NCI-H748 (cell line): ENCODE data around the gene KRTAP10-4.
"Not testable (repeated sequence)": the region's sequence is repeated elsewhere in the genome, so short reads cannot be mapped to it uniquely, and the experiment has no call there.

Experiments
- DNase-seq: peaks from one replicate; lab custom pipeline; 2025; ENCODE audit not compliant: unreplicated experiment; lab: John Stamatoyannopoulos, UW

Gene KRTAP10-4

DNA sequence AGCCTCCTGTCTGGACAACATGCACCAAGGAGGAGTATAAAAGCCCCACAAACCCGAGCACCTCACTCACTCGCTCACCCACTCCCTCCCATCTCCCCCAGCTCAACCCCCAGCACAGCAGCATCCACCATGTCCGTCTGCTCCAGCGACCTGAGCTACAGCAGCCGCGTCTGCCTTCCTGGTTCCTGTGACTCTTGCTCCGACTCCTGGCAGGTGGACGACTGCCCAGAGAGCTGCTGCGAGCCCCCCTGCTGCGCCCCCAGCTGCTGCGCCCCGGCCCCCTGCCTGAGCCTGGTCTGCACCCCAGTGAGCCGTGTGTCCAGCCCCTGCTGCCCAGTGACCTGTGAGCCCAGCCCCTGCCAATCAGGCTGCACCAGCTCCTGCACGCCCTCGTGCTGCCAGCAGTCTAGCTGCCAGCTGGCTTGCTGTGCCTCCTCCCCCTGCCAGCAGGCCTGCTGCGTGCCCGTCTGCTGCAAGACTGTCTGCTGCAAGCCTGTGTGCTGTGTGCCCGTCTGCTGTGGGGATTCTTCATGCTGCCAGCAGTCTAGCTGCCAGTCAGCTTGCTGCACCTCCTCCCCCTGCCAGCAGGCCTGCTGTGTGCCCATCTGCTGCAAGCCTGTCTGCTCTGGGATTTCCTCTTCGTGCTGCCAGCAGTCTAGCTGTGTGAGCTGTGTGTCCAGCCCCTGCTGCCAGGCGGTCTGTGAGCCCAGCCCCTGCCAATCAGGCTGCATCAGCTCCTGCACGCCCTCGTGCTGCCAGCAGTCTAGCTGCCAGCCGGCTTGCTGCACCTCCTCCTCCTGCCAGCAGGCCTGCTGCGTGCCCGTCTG lies at the start of gene KRTAP10-4:
Gene KRTAP10-4 (plus strand): TSS at position 100 of the 827 bp plus-strand sequence. CDS start 30 bp downstream, at position 130.
- not testable (repeated sequence) for DNase-seq

- DNase-seq: no peak
Measured at GRCh38 chr21:44524414-44525371, 48.8 kb upstream of the KRTAP10-4 start.

DNA sequence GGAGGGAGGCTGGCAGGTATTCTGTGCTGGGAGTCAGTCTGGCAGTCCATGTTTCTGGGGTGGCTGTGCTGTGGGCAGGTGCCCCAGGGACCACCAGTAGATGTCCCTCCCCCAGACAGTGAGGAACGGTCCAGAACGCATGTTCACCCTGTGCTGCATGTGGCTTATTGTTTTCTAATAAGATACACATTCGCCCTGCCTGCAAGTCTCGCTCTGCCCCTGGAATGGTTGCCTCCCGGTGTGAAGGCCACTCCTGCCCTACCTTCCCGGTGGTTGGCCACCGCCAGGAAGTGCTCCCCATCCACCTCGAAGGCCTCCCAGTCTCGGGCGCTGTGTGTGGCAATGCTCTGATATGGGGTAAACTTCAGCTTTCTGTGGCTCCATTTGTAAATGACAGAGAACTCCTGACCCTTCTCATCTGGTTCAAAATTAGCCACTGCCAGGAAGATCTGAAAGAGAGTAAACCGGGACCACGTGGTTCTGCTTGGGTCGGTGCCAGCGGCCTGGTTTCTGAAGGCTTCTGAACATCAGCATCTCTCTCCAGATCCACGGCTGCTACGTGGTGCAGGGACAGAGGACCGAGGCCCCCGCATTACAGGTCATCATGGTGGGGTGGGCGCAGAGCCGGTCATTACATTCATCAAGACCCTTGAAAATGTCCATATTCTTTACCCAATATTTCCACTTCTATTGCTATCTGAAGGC lies 48.0 kb upstream of the KRTAP10-4 start:
- DNase-seq: no peak

DNA sequence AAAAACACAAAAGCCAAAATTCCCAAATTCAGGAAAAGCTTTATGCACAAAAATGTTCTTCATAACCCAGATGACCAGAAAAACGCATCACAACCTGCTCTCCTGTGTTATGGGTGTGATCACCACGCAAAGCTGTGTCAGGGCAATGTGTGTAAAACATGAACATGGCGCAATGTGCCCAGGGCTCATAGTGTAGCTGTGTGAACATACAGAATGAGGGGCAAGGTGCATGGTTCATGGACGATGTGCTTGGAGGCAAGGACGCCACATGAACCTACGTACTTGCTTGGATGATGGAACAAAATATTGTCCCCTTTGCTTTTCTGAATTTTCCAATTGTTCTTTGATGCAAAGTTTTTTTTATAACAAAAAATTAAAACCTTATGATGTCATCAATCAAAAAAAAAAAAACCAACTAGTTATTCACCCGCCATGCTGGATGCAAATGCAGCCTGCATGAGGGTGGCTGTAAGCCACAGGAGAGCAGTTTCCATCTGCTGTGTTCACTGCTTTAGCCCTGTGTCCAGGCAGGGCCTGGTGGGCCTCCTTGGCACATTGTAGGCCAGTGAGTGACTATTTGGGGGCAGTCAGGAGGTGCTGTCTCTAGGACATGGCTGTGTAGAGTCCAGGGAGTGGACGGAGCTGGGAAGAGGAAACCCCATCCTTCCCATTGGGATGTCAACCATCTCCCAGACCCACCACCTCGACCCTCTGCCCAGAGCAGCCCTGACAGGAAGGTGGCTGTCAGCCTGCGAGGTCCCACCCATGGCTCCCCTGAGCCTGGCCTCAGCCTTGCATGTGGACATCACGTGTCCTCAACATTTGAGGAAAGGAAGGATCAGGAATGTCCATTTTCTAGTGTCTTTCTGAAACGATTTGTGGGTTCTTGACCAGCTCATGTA lies 47.2 kb upstream of the KRTAP10-4 start:
- no peak for DNase-seq

- no peak for DNase-seq
Measured at GRCh38 chr21:44527156-44527982, 46.2 kb upstream of the KRTAP10-4 start.

DNA sequence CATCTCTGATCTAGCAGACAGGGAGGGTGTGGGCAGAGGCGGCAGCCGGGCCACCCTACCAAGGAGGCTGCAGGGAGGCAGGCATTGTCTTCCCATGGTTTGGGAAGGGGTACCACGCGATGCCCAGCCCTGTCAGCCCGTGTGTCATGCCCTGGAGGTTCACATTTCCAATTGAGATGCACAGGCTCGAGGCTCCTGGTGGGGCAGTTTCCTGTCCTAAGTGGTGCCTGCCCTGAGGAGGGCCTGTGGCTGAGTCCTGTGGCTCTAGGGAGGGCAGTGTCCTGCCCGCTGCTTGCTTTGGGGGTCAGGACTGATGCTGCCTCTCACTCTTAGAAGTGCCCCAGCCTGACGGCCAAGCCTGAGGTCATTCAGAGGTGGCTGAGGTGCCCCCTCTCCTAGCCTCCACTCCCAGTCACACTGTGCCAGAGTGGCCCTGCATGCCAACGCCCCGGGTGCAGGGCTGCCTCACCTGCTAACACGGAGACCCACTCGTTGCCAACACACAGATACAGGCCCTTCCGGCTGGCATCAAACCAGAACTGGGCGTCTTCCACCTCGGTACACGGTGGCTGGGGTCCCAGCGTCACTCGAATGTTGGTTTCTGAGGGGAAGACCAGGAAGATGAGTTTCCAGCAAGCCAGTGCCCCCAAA lies 45.4 kb upstream of the KRTAP10-4 start:
- DNase-seq: no peak

DNA sequence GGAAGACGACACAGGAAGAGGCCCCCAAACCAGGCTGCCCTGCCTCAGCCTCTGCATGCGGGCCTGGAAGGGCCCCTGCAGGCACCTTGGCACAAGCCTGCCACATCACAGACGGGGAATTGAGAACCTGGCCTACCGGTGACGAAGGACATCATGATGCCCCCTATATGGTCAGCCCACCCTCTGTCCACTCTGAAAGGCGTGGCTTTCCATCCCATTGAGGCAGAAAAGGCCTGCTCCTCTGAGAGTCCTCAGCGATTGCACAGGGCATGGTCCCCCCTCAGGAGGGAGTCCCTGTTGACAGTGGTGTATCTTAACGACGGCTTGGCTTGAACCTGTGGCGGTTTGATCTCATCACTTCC lies 44.9 kb upstream of the KRTAP10-4 start:
- DNase-seq: no peak

DNA sequence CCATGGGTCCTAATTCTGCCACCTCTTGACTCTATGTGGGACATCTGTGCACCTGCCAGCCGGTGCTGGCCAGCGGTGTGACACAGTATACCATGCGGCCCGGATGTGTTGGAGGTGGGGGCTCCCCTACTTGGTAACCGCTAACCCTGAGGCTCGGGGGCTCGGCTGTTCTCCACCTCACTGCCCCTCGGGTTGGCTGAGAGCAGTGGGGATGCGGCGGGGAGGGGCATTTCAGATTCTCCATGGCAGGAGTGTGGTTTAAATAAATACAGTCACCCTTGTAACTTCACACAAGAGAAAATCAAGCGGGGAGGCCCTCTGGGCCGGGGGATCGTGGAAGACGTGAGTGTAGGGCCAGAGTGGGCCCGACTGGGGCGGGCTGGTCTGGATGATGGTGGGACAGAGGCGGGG lies 44.5 kb upstream of the KRTAP10-4 start:
- no peak for DNase-seq

DNA sequence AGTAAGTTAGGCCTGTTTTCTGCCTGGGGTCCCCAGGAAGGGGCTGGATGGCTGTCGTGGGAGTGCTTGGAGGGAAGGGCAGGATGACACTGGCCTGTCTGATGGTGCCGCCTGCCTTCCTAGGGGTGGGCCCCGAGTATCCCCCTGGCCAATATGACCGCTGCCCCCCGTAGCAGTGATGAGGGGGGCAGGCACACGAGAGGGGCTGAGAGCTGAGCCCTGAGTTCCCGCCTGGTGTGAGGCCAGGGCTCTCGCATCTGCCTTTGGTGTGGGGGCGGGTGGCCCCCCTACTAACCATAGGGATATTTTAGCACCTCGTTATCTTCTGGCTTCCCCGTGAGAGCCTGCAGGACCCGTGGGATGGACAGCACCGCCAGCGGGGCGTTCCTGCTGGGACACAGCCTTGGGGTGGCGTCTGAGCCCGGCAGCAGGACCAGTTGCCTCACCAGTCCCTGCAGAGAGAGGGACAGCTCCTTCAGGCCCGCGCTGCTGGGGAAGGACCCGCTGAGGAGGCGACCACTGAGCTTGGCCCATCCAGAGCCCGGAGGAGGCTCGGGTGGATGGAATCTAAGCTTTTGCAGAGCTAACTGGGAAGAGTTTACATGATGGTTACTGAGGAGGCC lies 43.9 kb upstream of the KRTAP10-4 start:
- no peak for DNase-seq

GRCh38 chr21:44530221-44530902 lies 43.2 kb upstream of the KRTAP10-4 start:
- no peak for DNase-seq

DNA sequence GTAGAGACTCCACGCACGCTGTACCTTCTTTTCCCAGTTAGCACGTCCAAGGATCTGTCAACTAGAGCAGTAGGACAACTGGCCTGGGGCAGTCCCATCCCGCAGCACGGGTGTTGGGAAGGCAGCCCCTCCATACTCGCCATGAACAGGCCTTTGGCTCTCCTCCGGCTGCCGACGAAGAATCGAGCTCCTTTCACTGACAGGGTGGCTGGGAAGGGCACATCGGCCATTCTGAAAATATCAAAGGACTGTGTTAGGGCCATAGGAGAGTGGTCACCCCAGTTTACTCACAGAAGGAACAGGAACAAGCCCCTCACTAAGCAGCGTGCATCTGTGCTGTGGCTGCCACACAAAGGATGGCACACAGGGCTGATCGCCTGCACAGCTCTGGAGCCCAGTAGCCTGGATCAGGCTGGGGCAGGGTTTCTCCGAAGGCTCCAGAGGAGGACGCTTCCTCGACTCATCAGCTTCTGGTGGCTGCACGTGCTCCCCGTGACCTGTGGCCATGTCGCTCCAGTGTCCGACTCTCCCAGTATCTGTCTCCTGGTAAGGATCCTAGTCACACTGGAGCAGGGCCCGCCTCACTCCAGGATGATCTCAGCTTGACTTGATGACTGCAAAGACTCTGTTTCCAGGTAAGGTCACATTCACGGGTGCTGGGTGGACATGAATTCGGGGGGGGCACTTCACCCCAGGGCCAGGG lies 42.5 kb upstream of the KRTAP10-4 start:
- DNase-seq: no peak

- DNase-seq: no peak
Measured at GRCh38 chr21:44531606-44532564, 41.6 kb upstream of the KRTAP10-4 start.

DNA sequence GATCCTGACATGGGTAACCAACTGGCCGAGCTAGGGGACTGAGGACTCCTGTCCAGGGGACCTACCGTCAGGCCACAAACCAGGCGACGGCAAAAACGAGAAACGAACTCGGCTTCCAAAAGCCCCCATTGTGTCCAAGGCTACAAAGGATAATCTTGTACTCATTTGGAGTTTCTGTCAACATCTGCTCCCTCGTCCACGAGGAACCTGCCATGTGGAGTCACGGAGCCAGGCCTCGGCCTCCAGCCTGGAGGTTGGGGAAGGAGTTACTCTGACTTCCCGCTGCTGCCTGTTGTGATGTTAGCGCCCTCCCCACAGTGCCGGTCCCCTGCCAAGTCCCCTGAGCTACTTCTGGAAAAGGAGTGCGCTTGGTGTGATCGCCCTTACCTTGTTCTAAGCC lies 40.8 kb upstream of the KRTAP10-4 start:
- DNase-seq: no peak

DNA sequence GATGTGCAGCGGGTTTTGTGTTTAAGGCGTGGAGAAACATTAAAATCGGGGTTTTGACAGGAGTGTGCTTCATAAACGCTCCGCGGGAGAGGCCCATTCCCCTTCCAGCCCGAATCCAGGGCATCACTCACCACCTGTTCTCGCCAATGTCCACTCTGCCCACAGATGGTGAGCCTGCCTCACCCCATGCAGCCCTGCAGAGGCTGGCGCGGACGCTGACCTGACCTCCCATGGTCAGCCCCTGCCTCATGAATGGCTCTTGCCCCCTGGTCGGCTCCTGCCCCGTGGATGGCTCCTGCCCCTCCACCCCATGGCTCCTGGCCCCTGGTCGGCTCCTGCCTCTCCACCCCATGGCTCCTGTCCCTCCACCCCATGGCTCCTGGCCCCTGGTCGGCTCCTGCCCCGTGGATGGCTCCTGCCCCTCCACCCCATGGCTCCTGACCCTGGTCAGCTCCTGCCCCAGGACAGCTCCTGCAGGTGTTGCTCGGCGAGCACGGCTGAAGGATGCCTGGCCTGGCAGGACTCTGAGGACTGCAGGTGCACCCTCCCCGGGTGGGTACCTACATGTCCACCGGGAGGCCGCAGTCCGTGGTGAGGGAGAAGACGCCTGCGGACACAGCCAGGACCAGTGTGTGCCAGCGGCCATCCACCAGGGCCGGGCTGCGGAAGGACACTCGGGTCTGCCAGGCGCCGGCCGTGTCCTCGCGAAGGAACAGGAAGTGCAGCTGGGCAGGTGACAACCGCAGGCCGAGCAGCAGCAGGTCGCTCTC lies 40.2 kb upstream of the KRTAP10-4 start:
- DNase-seq: no peak

DNA sequence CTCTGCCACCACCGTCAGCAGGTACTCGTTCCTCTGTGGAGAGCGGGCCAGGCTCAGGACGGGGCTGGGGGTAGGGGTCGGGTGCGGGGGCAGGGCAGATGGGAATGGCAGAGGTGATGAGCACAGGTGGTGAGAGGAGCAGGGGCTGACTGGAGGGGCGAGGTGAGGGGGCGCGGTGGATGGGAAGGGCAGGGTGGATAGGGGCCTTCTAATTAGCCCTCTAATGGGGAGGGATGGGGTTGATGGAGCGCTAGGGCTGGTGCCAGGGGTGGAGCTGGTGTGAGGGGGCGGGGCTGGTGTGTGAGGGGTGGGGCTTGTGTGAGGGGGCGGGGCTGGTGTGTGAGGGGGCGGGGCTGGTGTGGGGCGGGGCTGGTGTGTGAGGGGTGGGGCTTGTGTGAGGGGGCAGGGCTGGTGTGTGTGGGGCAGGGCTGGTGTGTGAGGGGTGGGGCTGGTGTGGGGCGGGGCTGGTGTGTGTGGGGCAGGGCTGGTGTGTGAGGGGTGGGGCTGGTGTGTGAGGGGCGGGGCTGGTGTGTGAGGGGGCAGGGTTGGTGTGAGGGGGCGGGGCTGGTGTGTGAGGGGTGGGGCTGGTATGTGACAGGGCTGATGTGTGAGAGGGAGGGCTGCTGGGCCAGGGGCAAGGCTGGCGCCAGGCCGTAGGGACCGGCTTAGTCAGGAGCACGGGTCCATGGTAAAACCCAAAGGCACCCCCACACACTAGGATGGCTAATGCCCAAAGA lies 39.5 kb upstream of the KRTAP10-4 start:
- no peak for DNase-seq
